ENCODE results near the gene LDAH. TPM values are rescaled to one million over a fixed set of nuclear protein-coding genes. Genes with fewer than 3 reads are reported as not detected.
"Not testable (repeated sequence)": the region's sequence is repeated elsewhere in the genome, so short reads cannot be mapped to it uniquely, and the experiment has no call there.

The LDAH gene
- total RNA-seq, 3 donors from 2014 or later, result 15.2 to 20.8 (median 18.8) TPM

DNA sequence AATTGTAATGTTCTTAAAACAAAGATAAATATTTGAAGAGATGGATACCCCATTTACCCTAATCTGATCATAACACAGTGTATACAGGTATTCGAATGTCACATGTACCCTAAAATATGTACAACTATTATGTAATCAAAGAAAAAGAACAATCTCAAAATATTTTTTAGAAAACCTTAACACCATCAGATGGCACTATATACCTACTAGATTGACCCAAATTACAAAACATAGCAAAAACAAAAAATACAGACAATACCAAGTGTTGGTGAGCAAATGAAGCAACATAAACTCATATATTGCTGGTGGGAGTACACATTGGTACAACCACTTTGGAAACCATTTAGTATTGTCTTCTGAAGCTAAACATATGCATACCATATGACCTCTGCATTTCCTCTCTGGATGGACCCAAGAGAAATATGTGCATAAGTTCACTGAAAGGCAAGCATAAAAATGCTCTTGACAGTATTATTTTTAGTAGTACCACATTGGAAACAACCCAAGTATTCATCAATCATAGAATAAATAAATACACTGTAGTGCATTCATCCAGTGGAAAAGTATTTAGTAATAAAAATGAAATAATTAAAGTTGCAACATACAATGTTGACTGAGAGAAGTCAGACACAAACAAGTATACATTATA is 100.2 kb downstream of the LDAH start:
- no peak overlapping the region for H3K4me3 ChIP-seq
- DNase-seq (no peak), ATAC-seq (no peak)
- H3K4me1 ChIP-seq (ENCODE audit: low read depth), result no peaks in the 10 kb centered on the region
- peaks cover 4% of the 10 kb centered on the region for H3K9me3 ChIP-seq
- no peaks in the 10 kb centered on the region for H3K36me3 ChIP-seq (ENCODE audit: low read depth)
- TF ChIP-seq CTCF (IDR thresholded peaks at IDR 0.05), result no peak
- intact Hi-C loops (cut with DNase I, micrococcal nuclease), result no loop called here

DNA sequence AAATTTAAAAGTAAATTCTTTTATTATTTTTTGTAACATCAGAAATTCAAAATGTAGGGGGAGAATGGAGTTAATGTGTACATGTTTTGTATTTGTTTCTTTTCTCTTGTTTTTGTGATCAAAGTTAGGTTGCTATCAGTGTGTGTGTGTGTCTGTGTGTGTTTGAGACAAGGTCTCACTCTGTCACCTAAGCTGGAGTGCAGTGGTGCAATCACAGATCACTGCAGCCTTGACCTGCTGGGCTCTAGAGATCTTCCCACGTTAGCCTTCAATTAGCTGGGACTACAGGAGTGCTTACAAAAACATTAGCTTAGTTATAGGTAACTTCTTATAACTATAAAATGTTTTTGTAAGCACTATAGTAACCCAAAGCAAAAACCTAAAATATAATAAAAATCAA is 105.3 kb downstream of the LDAH start:
- TF ChIP-seq CTCF (IDR thresholded peaks at IDR 0.05), result no peak
- Histone ChIP-seq H3K4me1 (ENCODE audit: low read depth) (no peaks in the 10 kb centered on the region), H3K4me3 (no peak overlapping the region), H3K9me3 (peaks cover 4% of the 10 kb centered on the region), H3K36me3 (ENCODE audit: low read depth) (no peaks in the 10 kb centered on the region)
- DNase-seq (no peak), ATAC-seq (no peak)
- intact Hi-C loops (cut with DNase I, micrococcal nuclease), result no loop called here

GRCh38 chr2:20716164-20716563 is 106.7 kb downstream of the LDAH start:
- H3K4me1 ChIP-seq (ENCODE audit: low read depth); H3K36me3 ChIP-seq (ENCODE audit: low read depth); intact Hi-C loops (cut with DNase I, micrococcal nuclease); DNase-seq; H3K4me3 ChIP-seq; ATAC-seq; H3K9me3 ChIP-seq: not testable (repeated sequence)

GRCh38 chr2:20714412-20714811 is 108.5 kb downstream of the LDAH start:
- H3K4me3 ChIP-seq; intact Hi-C loops (cut with DNase I, micrococcal nuclease); DNase-seq; H3K4me1 ChIP-seq (ENCODE audit: low read depth); ATAC-seq; H3K9me3 ChIP-seq; H3K36me3 ChIP-seq (ENCODE audit: low read depth): not testable (repeated sequence)

DNA sequence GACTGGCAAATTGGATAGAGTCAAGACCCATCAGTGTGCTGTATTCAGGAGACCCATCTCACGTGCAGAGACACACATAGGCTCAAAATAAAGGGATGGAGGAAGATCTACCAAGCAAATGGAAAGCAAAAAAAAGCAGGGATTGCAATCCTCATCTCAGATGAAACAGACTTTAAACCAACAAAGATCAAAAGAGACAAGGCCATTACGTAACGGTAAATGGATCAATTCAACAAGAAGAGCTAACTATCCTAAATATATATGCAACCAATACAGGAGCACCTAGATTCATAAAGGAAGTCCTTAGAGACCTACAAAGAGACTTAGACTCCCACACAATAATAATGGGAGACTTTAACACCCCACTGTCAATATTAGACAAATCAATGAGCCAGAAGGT is 109.3 kb downstream of the LDAH start:
- ATAC-seq; H3K4me3 ChIP-seq; DNase-seq; H3K4me1 ChIP-seq (ENCODE audit: low read depth); H3K36me3 ChIP-seq (ENCODE audit: low read depth); intact Hi-C loops (cut with DNase I, micrococcal nuclease); H3K9me3 ChIP-seq: not testable (repeated sequence)

DNA sequence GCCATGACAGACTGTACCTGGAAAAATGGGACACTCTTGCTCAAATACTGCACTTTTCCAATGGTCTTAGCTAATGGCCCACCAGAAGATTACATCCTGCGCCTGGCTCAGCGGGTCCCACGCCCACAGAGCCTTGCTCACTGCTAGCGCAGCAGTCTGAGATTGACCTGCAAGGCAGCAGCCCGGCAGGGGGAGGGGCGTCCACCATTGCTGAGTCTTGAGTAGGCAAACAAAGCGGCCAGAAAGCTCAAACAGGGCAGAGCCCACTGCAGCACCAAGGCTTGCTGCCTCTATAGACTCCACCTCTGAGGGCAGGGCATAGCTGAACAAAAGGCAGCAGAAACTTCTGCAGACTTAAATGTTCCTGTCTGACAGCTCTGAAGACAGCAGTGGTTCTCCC is 111.3 kb downstream of the LDAH start:
- H3K36me3 ChIP-seq (ENCODE audit: low read depth); H3K4me1 ChIP-seq (ENCODE audit: low read depth); intact Hi-C loops (cut with DNase I, micrococcal nuclease); ATAC-seq; H3K4me3 ChIP-seq; DNase-seq; H3K9me3 ChIP-seq: not testable (repeated sequence)

- ATAC-seq (no peak), DNase-seq (no peak)
- H3K9me3 ChIP-seq, result no peaks in the 10 kb centered on the region
- no peaks in the 10 kb centered on the region for H3K4me1 ChIP-seq (ENCODE audit: low read depth)
- H3K36me3 ChIP-seq (ENCODE audit: low read depth), result no peaks in the 10 kb centered on the region
- no peak for TF ChIP-seq CTCF (IDR thresholded peaks at IDR 0.05)
- H3K4me3 ChIP-seq, result no peak overlapping the region
- intact Hi-C loops (cut with DNase I, micrococcal nuclease), result no loop called here
Observed at GRCh38 chr2:20707601-20708000, 115.3 kb downstream of the LDAH start.

GRCh38 chr2:20706786-20707185 is 116.1 kb downstream of the LDAH start:
- no peak for TF ChIP-seq CTCF (IDR thresholded peaks at IDR 0.05)
- intact Hi-C loops (cut with DNase I, micrococcal nuclease), result no loop called here
- Histone ChIP-seq H3K4me1 (ENCODE audit: low read depth) (no peaks in the 10 kb centered on the region), H3K36me3 (ENCODE audit: low read depth) (no peaks in the 10 kb centered on the region), H3K4me3 (no peak overlapping the region), H3K9me3 (no peaks in the 10 kb centered on the region)
- ATAC-seq, result no peak
- DNase-seq, result no peak

Data from mucosa of descending colon (tissue), 3 donors.